Activated CD8-positive, alpha-beta memory T cell treated with anti-CD3 and anti-CD28 coated beads, Interleukin-2, amount 10 ng/mL, durations not matched to agents 7 days and 5 days (primary cell): ENCODE measurements around the gene PLXNA4. TPM values are rescaled to one million over a fixed set of nuclear protein-coding genes. Genes with fewer than 3 reads are reported as not detected.
A peak's percentile ranks its signal among the peaks of the same experiment; 100 is the strongest.

Source experiments
- ATAC-seq: fragments of 150-1000 bp; cut with Tn5 transposase; one replicate; pipeline ENCODE4 v1.10.0; 2021; ENCODE audit warnings: moderate library complexity
- CTCF ChIA-PET: fragments of 350-600 bp; sonication (Branson Sonifier 250); formaldehyde crosslinking; loops from one replicate; lab custom pipeline; 2021; ENCODE audit warnings: antibody characterized with exemption; lab: Charles Lee
- DNase-seq: peaks from one replicate; pipeline ENCODE4 v3.0.0-alpha.2; 2020
- H3K27ac Mint-ChIP-seq: one replicate; pipeline ENCODE4 v1.8.0; 2021; ENCODE audit warnings: mild to moderate bottlenecking, mixed read lengths
- H3K27me3 Mint-ChIP-seq: one replicate; pipeline ENCODE4 v1.8.0; 2021; ENCODE audit warnings: mixed read lengths
- H3K36me3 Mint-ChIP-seq: one replicate; pipeline ENCODE4 v1.8.0; 2021; ENCODE audit warnings: mild to moderate bottlenecking, mixed read lengths
- H3K4me1 Mint-ChIP-seq: one replicate; pipeline ENCODE4 v1.8.0; 2021; ENCODE audit warnings: mixed read lengths
- H3K4me3 Mint-ChIP-seq: one replicate; pipeline ENCODE4 v1.8.0; 2021; ENCODE audit warnings: mild to moderate bottlenecking, moderate library complexity, mixed read lengths
- H3K9me3 Mint-ChIP-seq: one replicate; pipeline ENCODE4 v1.8.0; 2022; ENCODE audit warnings: low read depth, mixed read lengths
- total RNA-seq, 2 experiments: library from RNA; stranded (reverse); gene quantifications; one replicate each; pipeline ENCODE4 v1.2.3, GENCODE V29; 2021

Gene PLXNA4, protein sequence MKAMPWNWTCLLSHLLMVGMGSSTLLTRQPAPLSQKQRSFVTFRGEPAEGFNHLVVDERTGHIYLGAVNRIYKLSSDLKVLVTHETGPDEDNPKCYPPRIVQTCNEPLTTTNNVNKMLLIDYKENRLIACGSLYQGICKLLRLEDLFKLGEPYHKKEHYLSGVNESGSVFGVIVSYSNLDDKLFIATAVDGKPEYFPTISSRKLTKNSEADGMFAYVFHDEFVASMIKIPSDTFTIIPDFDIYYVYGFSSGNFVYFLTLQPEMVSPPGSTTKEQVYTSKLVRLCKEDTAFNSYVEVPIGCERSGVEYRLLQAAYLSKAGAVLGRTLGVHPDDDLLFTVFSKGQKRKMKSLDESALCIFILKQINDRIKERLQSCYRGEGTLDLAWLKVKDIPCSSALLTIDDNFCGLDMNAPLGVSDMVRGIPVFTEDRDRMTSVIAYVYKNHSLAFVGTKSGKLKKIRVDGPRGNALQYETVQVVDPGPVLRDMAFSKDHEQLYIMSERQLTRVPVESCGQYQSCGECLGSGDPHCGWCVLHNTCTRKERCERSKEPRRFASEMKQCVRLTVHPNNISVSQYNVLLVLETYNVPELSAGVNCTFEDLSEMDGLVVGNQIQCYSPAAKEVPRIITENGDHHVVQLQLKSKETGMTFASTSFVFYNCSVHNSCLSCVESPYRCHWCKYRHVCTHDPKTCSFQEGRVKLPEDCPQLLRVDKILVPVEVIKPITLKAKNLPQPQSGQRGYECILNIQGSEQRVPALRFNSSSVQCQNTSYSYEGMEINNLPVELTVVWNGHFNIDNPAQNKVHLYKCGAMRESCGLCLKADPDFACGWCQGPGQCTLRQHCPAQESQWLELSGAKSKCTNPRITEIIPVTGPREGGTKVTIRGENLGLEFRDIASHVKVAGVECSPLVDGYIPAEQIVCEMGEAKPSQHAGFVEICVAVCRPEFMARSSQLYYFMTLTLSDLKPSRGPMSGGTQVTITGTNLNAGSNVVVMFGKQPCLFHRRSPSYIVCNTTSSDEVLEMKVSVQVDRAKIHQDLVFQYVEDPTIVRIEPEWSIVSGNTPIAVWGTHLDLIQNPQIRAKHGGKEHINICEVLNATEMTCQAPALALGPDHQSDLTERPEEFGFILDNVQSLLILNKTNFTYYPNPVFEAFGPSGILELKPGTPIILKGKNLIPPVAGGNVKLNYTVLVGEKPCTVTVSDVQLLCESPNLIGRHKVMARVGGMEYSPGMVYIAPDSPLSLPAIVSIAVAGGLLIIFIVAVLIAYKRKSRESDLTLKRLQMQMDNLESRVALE (N-terminal part only)
- 1 to 10 TPM; 1.2 to 1.6 TPM for total RNA-seq

DNA sequence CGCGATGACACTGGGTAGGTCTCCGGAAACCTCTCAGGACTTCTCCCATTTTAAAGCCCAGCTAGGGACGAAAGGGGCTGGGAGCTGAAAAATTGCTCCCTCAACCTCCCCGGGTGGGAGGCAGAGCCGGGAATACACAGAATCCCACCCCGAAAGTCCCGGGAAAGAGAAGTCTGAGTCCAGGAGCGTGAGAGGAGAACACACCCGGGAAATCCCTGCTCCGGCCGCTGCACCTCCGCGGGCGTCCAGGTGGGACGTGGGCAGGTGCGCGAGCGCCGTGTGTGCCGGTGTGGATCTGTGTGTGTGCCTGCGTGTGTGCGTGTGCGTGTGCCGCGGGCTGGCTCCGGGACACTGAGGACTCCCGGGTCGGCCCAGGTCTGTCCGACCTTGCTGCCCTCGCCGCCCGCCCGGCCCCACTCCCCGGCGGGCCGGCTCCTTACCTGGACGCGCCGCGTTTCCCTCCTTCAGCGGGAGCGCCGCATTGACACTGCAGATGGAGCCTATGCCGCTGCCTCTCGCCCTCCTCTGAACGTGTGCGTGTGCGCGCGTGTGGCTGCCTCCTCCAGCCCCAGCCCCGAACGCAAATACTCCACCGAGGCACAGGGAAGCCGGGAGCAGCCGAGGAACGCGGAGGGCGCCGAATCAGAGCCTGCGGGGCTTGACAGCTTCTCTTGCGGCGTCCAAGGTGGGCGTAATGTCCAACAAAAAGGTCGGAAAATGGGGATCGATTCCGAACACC lies at the start of gene PLXNA4:
Gene PLXNA4, minus strand, starts transcription at position 489 of the 739 bp plus-strand sequence. CDS start 67,777 bp downstream, outside the sequence.
- no peaks in the 10 kb centered on the region for H3K9me3 Mint-ChIP-seq
- no peak within 1 kb of the TSS for H3K27ac Mint-ChIP-seq
- H3K27me3 Mint-ChIP-seq, result peaks cover 84% of the 10 kb centered on the region
- no peak for DNase-seq
- CTCF ChIA-PET, result interaction anchor here (5.5 to 11.8 kb wide), 2 partner anchors 181 to 257 kb away, joined by 114 to 216 read pairs; no protein-coding TSS in a partner anchor
- peaks cover 15% of the 10 kb centered on the region for H3K4me1 Mint-ChIP-seq
- ATAC-seq, result peak; percentile 20
- H3K36me3 Mint-ChIP-seq, result no peaks in the 10 kb centered on the region
- H3K4me3 Mint-ChIP-seq, result peak within 1 kb of the TSS; percentile 29

DNA sequence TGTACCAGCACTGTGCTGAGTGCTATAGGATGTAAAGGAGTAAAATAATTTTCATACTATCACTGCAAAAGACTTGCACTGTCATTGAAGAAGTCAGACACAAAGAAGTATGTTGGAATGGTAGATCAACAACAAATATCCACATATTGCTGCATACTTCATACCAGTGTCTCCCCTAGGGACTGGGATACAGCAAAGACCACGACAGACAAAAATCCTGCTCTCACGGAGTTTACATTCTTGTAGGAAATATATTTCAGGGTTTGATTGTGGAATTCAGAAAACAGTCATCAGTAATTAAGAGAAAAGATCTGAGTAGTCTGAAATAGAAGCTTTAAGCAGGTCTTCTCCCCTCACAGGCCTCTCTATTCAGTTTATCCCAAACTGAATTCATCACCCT lies 49.4 kb upstream of the PLXNA4 start:
- Mint-ChIP-seq H3K27me3 (peaks cover 17% of the 10 kb centered on the region), H3K27ac (no peak overlapping the region), H3K9me3 (no peaks in the 10 kb centered on the region), H3K36me3 (no peaks in the 10 kb centered on the region), H3K4me1 (no peaks in the 10 kb centered on the region), H3K4me3 (no peak overlapping the region)
- DNase-seq (no peak), ATAC-seq (no peak)
- CTCF ChIA-PET, result no interaction called here

DNA sequence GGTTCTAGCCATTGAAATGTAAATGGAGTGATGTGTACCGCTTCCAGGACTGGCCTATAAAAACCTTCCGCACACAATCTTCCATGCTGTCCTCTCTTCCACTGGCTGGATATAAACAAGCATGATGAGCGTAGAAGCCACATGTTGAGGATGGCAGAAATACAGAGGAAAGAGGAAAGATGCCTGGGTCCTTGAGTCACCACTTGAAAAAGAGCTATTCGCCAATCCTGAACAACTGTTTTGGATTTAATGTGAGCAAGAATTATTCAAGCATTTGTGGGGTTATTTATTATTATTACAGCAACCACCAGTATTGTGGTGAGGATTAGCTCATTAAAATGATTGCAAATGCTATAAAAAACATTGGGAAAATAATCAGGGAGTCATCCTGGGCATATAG lies 45.8 kb upstream of the PLXNA4 start:
- no peaks in the 10 kb centered on the region for H3K4me1 Mint-ChIP-seq
- no peaks in the 10 kb centered on the region for H3K9me3 Mint-ChIP-seq
- no peak for ATAC-seq
- H3K27ac Mint-ChIP-seq, result no peak overlapping the region
- CTCF ChIA-PET, result interaction anchor here (1.0 kb wide), 1 partner anchor 41 kb away, joined by 3 read pairs; no protein-coding TSS in a partner anchor
- H3K4me3 Mint-ChIP-seq, result no peak overlapping the region
- H3K27me3 Mint-ChIP-seq, result peaks cover 7% of the 10 kb centered on the region
- no peaks in the 10 kb centered on the region for H3K36me3 Mint-ChIP-seq
- DNase-seq, result no peak

DNA sequence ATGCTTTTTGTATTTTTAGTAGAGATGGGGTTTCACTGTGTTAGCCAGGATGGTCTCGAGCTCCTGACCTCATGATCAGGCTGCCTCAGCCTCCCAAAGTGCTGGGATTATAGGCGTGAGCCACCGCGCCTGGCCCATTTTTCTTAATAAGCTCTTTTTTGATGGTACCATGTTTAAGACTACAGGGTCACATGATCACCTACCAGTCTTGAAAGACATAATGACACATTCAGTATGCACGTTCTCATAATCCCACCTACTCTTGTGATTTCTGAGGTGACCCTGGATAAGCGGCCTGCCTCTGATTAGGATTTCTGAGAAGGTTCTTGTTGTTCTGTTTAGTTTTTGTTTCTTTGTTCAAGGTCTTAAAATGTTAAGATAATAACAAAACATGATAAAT lies 43.7 kb upstream of the PLXNA4 start:
- peaks cover 12% of the 10 kb centered on the region for H3K27me3 Mint-ChIP-seq

DNA sequence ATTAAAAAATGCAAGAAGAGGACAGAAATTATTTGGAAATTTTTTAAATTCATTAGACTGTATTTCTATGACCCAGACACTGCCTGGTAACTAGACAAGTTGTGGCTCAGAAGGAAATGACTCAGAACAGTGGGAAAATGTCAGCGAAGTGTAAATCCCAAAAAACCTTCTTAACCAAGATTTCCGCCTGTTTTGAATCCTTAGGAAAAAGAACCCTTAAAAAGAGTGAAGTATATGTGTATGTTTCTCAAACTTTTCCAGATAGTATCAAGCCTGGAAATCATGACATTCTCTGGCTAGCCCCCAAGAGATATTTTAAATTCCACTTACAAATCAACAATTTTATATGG lies 42.7 kb upstream of the PLXNA4 start:
- no peaks in the 10 kb centered on the region for H3K36me3 Mint-ChIP-seq
- no peak for ATAC-seq
- CTCF ChIA-PET, result no interaction called here

More for the DNA sequence above, 43.7 kb upstream of the PLXNA4 start:
- H3K36me3 Mint-ChIP-seq, result no peaks in the 10 kb centered on the region
- H3K27ac Mint-ChIP-seq, result no peak overlapping the region
- no peaks in the 10 kb centered on the region for H3K4me1 Mint-ChIP-seq
- H3K4me3 Mint-ChIP-seq, result no peak overlapping the region
- H3K9me3 Mint-ChIP-seq, result no peaks in the 10 kb centered on the region
- DNase-seq (no peak), ATAC-seq (no peak)
- CTCF ChIA-PET, result no interaction called here

DNA sequence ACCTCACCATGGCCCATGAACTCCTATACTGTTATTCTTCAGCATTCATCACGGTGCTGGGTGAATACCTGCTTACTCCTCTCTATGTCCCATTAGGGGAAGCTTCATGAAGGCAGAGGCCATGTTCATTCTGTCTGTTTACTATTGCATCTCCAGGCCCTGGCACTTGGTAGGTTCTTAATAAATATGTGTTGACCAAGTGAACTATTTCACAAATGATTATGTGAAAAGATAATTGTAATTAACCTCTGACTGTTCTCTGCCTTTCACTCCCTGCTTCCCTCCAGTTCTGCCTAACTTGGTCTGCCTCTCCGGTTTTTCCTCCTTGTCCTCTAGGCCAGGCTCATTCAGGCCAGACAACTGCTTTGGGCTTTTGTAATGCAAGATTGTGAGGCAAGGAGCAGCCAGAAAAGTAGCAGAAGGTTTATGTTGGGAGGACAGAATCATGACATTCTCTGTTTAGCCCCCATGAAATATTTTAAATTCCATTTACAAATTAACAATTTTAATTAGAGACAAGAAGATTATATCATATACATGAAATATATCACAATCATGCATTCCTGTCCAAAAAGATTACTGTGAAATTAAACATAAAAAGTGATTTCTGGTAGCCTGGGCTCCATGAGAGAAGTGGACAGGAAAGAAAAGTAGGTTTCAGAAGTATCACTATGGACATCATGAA lies 42.1 kb upstream of the PLXNA4 start:
- H3K9me3 Mint-ChIP-seq, result no peaks in the 10 kb centered on the region
- ATAC-seq, result no peak
- H3K4me1 Mint-ChIP-seq, result no peaks in the 10 kb centered on the region
- peaks cover 20% of the 10 kb centered on the region for H3K27me3 Mint-ChIP-seq
- no peak for DNase-seq
- H3K4me3 Mint-ChIP-seq, result no peak overlapping the region
- CTCF ChIA-PET, result interaction anchor here (0.6 kb wide), 1 partner anchor 300 kb away, joined by 3 read pairs; no protein-coding TSS in a partner anchor
- no peak overlapping the region for H3K27ac Mint-ChIP-seq
- H3K36me3 Mint-ChIP-seq, result no peaks in the 10 kb centered on the region

More for the DNA sequence above, 42.7 kb upstream of the PLXNA4 start:
- Mint-ChIP-seq H3K9me3 (no peaks in the 10 kb centered on the region), H3K27ac (no peak overlapping the region), H3K27me3 (peaks cover 18% of the 10 kb centered on the region), H3K4me3 (no peak overlapping the region), H3K4me1 (no peaks in the 10 kb centered on the region)
- DNase-seq, result no peak

DNA sequence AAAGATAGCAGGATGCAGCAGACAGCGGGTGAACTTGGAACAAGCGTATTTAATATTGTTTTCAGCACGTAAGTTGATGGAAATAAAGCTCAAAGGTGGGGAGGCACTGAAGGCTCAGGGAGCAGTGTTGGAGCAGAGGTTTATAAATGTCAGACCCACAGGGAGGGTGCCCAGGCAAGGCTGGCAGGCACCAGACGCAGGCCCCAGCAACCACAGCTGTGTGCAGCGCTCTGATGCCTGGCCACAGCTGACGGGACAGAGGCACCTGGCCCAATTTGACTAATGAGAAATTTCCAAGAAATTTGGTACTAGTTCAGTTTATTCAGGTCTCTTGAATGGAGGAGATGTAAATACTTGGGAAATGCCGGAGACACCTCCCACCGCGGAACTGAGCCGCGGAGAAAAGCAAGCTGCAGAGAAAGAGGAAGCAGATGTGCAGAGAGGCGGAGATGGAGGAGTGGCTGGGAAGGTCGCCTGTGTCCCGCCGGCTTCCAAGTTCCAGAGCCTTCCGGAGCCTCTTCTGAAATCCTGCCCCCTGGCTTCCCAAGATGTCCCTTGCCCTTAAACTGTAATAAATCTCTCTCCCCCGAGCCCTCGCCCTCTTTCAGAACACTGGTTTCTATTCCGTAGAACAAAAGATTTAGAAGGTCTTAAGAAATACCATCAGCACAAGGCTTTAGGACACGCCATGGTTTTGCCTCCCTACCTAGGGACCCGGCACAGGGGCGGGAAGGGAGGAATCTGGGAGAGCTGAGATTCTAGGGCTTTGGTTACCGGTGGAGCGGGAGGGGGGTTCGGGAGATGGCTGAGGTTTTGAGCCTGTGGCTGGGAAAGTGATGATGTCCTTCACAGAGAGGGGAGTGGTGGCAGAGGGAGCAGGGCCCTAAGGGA lies 38.4 kb upstream of the PLXNA4 start:
- H3K4me1 Mint-ChIP-seq, result no peaks in the 10 kb centered on the region
- CTCF ChIA-PET, result interaction anchor here (1.7 kb wide), 1 partner anchor 34 kb away, joined by 5 read pairs; no protein-coding TSS in a partner anchor
- no peaks in the 10 kb centered on the region for H3K9me3 Mint-ChIP-seq
- H3K36me3 Mint-ChIP-seq, result no peaks in the 10 kb centered on the region
- H3K27ac Mint-ChIP-seq, result no peak overlapping the region
- peaks cover 19% of the 10 kb centered on the region for H3K27me3 Mint-ChIP-seq
- DNase-seq, result no peak
- no peak overlapping the region for H3K4me3 Mint-ChIP-seq
- ATAC-seq, result no peak

DNA sequence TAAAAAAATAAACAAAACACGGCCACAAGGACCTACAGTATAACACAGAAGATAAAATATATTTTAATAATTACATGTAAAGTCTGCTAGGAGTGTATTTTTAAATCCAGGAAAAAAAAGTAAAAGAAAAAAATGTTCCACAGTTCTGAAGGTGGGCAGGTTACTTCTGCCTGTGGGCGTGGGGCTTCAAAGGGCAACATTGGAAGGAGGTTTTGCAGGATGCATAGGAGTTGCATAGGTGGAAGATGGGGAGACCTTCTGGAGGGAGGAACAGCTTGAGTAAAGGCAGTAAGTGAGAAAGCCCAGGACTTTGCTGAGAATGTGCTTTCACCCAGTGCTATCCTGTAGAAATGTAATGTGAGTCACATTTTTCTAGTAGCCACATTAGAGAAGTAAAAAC lies 37.5 kb upstream of the PLXNA4 start:
- CTCF ChIA-PET, result interaction anchor here (1.7 kb wide), 1 partner anchor 33 kb away, joined by 5 read pairs; no protein-coding TSS in a partner anchor

DNA sequence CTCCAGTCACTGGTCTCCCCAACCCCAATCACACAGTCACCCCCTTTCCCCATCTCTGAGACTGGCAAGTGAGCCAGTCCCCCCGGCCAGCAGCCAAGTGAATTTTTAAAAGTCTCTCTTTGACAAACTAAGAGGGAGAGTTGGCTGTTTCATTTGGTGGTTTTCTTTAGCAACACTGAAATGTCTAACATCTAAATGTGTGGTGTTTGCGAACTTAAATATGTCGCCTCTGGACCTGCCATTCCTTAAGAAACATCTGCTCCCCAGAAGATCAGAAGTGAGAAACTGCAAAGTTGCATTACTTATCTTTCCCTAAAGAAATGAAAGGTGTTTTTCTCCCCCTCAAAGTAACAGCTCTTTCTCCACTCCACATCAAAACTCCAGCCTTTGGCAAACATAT lies 34.7 kb upstream of the PLXNA4 start:
- ATAC-seq (no peak), DNase-seq (no peak)
- Mint-ChIP-seq H3K9me3 (no peaks in the 10 kb centered on the region), H3K27me3 (peaks cover 16% of the 10 kb centered on the region), H3K27ac (no peak overlapping the region), H3K4me1 (no peaks in the 10 kb centered on the region), H3K4me3 (no peak overlapping the region), H3K36me3 (no peaks in the 10 kb centered on the region)
- CTCF ChIA-PET, result no interaction called here

More for the DNA sequence above, 37.5 kb upstream of the PLXNA4 start:
- no peaks in the 10 kb centered on the region for H3K9me3 Mint-ChIP-seq
- no peak overlapping the region for H3K4me3 Mint-ChIP-seq
- DNase-seq (no peak), ATAC-seq (no peak)
- H3K36me3 Mint-ChIP-seq, result no peaks in the 10 kb centered on the region
- H3K4me1 Mint-ChIP-seq, result no peaks in the 10 kb centered on the region
- no peak overlapping the region for H3K27ac Mint-ChIP-seq
- peaks cover 19% of the 10 kb centered on the region for H3K27me3 Mint-ChIP-seq

DNA sequence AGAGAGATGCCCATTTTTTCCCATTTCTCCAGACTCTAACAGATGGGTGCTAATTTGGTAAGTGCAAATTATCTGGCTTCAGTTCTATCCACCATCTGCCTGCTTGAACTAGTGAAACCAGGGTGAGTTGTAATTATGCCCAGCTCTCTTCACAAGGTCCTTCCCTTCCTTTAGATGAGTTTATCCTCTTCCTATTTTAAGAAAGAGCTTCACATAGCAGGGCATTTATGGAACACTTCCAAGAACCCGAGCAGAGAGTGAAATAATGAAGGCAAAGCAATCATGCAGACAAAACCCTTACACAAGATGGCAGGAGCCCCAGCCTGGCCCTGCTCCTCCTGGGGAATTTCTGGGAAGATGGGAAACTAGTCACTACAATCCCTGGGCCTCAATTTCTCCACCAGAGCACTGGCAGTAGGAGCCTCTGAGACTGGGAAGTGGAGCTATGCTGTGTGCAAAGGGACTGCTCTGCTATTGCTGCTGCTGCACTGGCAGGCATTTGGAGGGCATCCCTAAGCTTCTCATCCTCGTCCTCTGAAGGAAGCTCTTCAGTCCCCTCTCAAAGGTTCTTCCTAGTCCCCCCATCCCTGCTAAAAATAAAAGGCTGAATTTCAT lies 33.7 kb upstream of the PLXNA4 start:
- Mint-ChIP-seq H3K27me3 (peaks cover 14% of the 10 kb centered on the region), H3K9me3 (no peaks in the 10 kb centered on the region)
- CTCF ChIA-PET, result no interaction called here

DNA sequence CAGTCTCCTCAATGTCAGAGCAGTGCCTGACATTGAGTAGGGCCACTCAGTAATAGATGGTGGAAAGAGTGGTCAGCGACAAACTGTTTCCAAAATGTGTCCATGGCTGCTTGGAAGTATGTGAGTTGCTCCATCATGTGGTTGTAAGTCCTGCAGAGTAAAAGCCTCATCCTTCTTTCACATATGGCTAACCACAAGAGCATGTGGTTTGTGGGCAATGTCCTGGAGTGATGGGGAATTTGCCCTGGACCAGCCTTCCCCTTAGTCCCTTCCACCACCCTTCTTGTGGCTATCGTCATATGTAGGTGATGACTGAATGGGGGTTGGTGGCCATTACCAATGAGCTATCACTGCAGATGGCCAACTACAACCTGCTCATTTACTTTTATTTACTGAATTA lies 33.0 kb upstream of the PLXNA4 start:
- H3K27me3 Mint-ChIP-seq, result peaks cover 9% of the 10 kb centered on the region
- ATAC-seq (no peak), DNase-seq (no peak)
- CTCF ChIA-PET, result no interaction called here
- no peak overlapping the region for H3K27ac Mint-ChIP-seq
- no peaks in the 10 kb centered on the region for H3K9me3 Mint-ChIP-seq
- no peak overlapping the region for H3K4me3 Mint-ChIP-seq
- H3K36me3 Mint-ChIP-seq, result no peaks in the 10 kb centered on the region
- no peaks in the 10 kb centered on the region for H3K4me1 Mint-ChIP-seq

More for the DNA sequence above, 33.7 kb upstream of the PLXNA4 start:
- DNase-seq, result no peak
- ATAC-seq, result no peak
- Mint-ChIP-seq H3K36me3 (no peaks in the 10 kb centered on the region), H3K27ac (no peak overlapping the region), H3K4me1 (no peaks in the 10 kb centered on the region), H3K4me3 (no peak overlapping the region)
